ENCODE measurements around the gene SYNJ1.

DNA sequence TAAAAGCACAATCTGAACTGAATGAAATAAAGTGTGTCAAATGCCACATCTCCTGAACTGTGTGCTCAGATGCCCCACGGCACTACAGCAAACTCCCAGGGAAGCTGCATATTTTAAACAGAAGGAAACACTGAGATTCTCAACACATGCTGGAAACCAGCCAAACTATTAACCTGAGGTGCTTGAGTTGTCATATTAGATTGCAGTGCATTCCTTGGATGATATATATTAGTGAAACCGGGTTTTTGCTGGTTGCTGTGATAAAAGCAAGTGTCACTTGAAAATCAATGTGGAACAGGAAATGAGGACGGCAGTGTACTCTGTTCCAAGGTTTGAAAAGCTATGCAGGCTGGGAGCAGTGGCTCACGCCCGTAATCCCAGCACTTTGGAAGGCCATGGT, 8.7 kb downstream of the SYNJ1 start:
- TF ChIP-seq, protein P1, sequence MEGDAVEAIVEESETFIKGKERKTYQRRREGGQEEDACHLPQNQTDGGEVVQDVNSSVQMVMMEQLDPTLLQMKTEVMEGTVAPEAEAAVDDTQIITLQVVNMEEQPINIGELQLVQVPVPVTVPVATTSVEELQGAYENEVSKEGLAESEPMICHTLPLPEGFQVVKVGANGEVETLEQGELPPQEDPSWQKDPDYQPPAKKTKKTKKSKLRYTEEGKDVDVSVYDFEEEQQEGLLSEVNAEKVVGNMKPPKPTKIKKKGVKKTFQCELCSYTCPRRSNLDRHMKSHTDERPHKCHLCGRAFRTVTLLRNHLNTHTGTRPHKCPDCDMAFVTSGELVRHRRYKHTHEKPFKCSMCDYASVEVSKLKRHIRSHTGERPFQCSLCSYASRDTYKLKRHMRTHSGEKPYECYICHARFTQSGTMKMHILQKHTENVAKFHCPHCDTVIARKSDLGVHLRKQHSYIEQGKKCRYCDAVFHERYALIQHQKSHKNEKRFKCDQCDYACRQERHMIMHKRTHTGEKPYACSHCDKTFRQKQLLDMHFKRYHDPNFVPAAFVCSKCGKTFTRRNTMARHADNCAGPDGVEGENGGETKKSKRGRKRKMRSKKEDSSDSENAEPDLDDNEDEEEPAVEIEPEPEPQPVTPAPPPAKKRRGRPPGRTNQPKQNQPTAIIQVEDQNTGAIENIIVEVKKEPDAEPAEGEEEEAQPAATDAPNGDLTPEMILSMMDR (conservative IDR thresholded peaks at IDR 0.05; ENCODE audit: low read depth, low read length): no peak
- TF ChIP-seq POLR2A (IDR thresholded peaks at IDR 0.05; ENCODE audit: low read depth, low read length): no peak
- no peak for TF ChIP-seq CEBPB (IDR thresholded peaks at IDR 0.05; ENCODE audit: low read depth, low read length)
- no peak for TF ChIP-seq RAD21 (IDR thresholded peaks at IDR 0.05; ENCODE audit: low read length)
- TF ChIP-seq CHD1 (IDR thresholded peaks at IDR 0.05; ENCODE audit: low read depth, low read length): no peak
- no peak for TF ChIP-seq RCOR1 (IDR thresholded peaks at IDR 0.05; ENCODE audit: insufficient replicate concordance, low read length)
- TF ChIP-seq RFX5 (IDR thresholded peaks at IDR 0.05; ENCODE audit: low read depth, low read length): no peak
- no peak for TF ChIP-seq BHLHE40 (IDR thresholded peaks at IDR 0.05; ENCODE audit: low read depth, low read length)
- TF ChIP-seq, protein P2, sequence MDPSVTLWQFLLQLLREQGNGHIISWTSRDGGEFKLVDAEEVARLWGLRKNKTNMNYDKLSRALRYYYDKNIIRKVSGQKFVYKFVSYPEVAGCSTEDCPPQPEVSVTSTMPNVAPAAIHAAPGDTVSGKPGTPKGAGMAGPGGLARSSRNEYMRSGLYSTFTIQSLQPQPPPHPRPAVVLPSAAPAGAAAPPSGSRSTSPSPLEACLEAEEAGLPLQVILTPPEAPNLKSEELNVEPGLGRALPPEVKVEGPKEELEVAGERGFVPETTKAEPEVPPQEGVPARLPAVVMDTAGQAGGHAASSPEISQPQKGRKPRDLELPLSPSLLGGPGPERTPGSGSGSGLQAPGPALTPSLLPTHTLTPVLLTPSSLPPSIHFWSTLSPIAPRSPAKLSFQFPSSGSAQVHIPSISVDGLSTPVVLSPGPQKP (IDR thresholded peaks at IDR 0.05; ENCODE audit: borderline replicate concordance, low read depth, low read length): no peak
